K562 (cell line): Measurements from ENCODE around the gene LGR6. TPM values are rescaled to one million over a fixed set of nuclear protein-coding genes. Genes with fewer than 3 reads are reported as not detected.

Experiments
- BHLHE40 ChIP-seq: IDR thresholded peaks from 2 replicates; pipeline ENCODE4 v1.6.1; 2011; ENCODE audit warnings: low read length, improper control_type of control experiment
- BRD4 ChIP-seq: fragments of 200-600 bp; sonication (generic); IDR thresholded peaks from 2 replicates; pipeline ENCODE4 v1.6.1; 2017; ENCODE audit warnings: inconsistent platforms
- CREB3L1 ChIP-seq: fragments of 450-650 bp; IDR thresholded peaks from 2 replicates; pipeline ENCODE4 v1.6.1; 2014; ENCODE audit warnings: low read depth, mild to moderate bottlenecking, moderate library complexity, borderline replicate concordance
- ELF4 ChIP-seq: fragments of 450-650 bp; formaldehyde crosslinking; IDR thresholded peaks from 2 replicates; pipeline ENCODE4 v1.4.0; 2022; ENCODE audit warnings: missing genetic modification characterization
- GABPA ChIP-seq: fragments of 200-800 bp; sonication (Bioruptor generic); conservative IDR thresholded peaks from 2 replicates; pipeline ENCODE4 v1.6.1; 2016; ENCODE audit warnings: low read depth, missing genetic modification characterization, missing compliant biosample characterization
- GATA2 ChIP-seq: sonication (generic); formaldehyde crosslinking; IDR thresholded peaks from 2 replicates; pipeline ENCODE4 v1.4.0; 2020; ENCODE audit warnings: mild to moderate bottlenecking, missing genetic modification reagents
- GATAD2B ChIP-seq: fragments of 450-650 bp; IDR thresholded peaks from 2 replicates; pipeline ENCODE4 v1.6.1; 2017; ENCODE audit warnings: mild to moderate bottlenecking, borderline replicate concordance
- IRF1 ChIP-seq: sonication (generic); formaldehyde crosslinking; IDR thresholded peaks from 2 replicates; pipeline ENCODE4 v1.8.0; 2022; ENCODE audit warnings: missing genetic modification reagents, mild to moderate bottlenecking, borderline replicate concordance
- MTF1 ChIP-seq: fragments of 250-450 bp; sonication (Bioruptor Pico); IDR thresholded peaks from 2 replicates; pipeline ENCODE4 v1.9.0; 2021; ENCODE audit warnings: moderate library complexity, mild to moderate bottlenecking, inconsistent platforms, borderline replicate concordance
- NONO ChIP-seq, 2 experiments: fragments of 200-400 bp in 1 of 2; fragments of 450-650 bp in 1 of 2; formaldehyde crosslinking in 1 of 2; IDR thresholded peaks; 2 replicates each; pipeline ENCODE4 v1.6.1; 2017; ENCODE audit warnings: low read depth in 2 of 2, mild to moderate bottlenecking in 2 of 2, moderate library complexity in 2 of 2, low read length in 1 of 2
- NR4A1 ChIP-seq, 2 experiments: fragments of 250-450 bp in 1 of 2; fragments of 450-650 bp in 1 of 2; sonication (Bioruptor Pico) in 1 of 2; IDR thresholded peaks; 2 replicates each; pipeline versions ENCODE4 v1.4.0 to v1.6.1; 2016 to 2020; ENCODE audit warnings: mild to moderate bottlenecking in 2 of 2, missing compliant biosample characterization in 1 of 2, missing genetic modification characterization in 1 of 2, moderate library complexity in 1 of 2
- PATZ1 ChIP-seq: fragments of 250-450 bp; sonication (Bioruptor Pico); IDR thresholded peaks from 2 replicates; pipeline ENCODE4 v1.5.0; 2020; ENCODE audit warnings: mild to moderate bottlenecking, borderline replicate concordance
- RBFOX2 ChIP-seq: fragments of 200-400 bp; formaldehyde crosslinking; IDR thresholded peaks from 2 replicates; pipeline ENCODE4 v1.6.1; 2017; ENCODE audit warnings: low read depth, mild to moderate bottlenecking, low read length, moderate library complexity
- UBTF ChIP-seq, 2 experiments: IDR thresholded peaks; 2 replicates each; pipeline ENCODE4 v1.6.1; 2012; ENCODE audit warnings: improper control_type of control experiment in 2 of 2, low read depth in 2 of 2, low read length in 2 of 2, borderline replicate concordance in 1 of 2
- ZBTB5 ChIP-seq: fragments of 450-650 bp; IDR thresholded peaks from 2 replicates; pipeline ENCODE4 v1.6.1; 2017; ENCODE audit warnings: antibody characterized with exemption
- ZFX ChIP-seq: sonication (generic); formaldehyde crosslinking; IDR thresholded peaks from 2 replicates; pipeline ENCODE4 v1.8.0; 2022; ENCODE audit warnings: mild to moderate bottlenecking, missing genetic modification reagents, moderate library complexity
- ZNF384 ChIP-seq: IDR thresholded peaks from 2 replicates; pipeline ENCODE4 v1.6.1; 2012; ENCODE audit warnings: low read depth, low read length, improper control_type of control experiment
- ZNF436 ChIP-seq: fragments of 250-450, 450-650 bp; sonication (Bioruptor Pico); formaldehyde crosslinking; IDR thresholded peaks from 2 replicates; pipeline ENCODE4 v1.7.0; 2020; ENCODE audit warnings: mild to moderate bottlenecking
- polyA plus RNA-seq, 8 experiments: library from polyadenylated mRNA; depleted of rRNA in 4 of 8; stranded (reverse) in 5 of 8; unstranded in 3 of 8; fragments of >200 nt; fragmentation: Nextera tagmentation in 2 of 8; fragmentation: Illumina TruSeq in 1 of 8; extraction: Ambion mirVana in 2 of 8; extraction: Trizol in 1 of 8; gene quantifications; 2 replicates each; pipeline versions ENCODE4 v1.2.1 to v1.2.3, GENCODE V29; 2011 to 2014; ENCODE audit warnings: inconsistent platforms in 1 of 8, missing spikeins in 1 of 8
- total RNA-seq, 7 experiments: library from RNA; depleted of rRNA in 6 of 7; stranded (reverse); fragments of >200 nt in 6 of 7; fragmentation: Illumina TruSeq in 2 of 7; extraction: Trizol in 2 of 7; gene quantifications; 2 replicates each; pipeline versions ENCODE4 v1.2.1 to v1.2.3, GENCODE V29; 2011 to 2021; ENCODE audit warnings: low replicate concordance in 1 of 7

The LGR6 gene
- total and polyA plus RNA-seq, 9 of the 15 experiments (the other 6 are each of a cell fraction or from before 2014, with no cell fraction given) = 0.01 to 0.54 (median 0.17) TPM; not detected in 1

- TF ChIP-seq CREB3L1 = 0 out of 2 replicates have a peak, but pooled peaks have one; percentile 38
- no peak for TF ChIP-seq ZNF384
- TF ChIP-seq NONO (IDR thresholded peaks at IDR 0.05; ENCODE audit: low read depth in 2 of 2, low read length in 1 of 2) = peak in 1 of 2 experiments; percentile 75; a peak in 1 of 4 replicates
- TF ChIP-seq ZFX (CRISPR knock-in tag) = peak; percentile 58; the same call in 1 of the 2 replicates
- no peak for TF ChIP-seq MTF1 (CRISPR knock-in tag)
- peak; percentile 67 to 68; a peak in 2 of 4 replicates for TF ChIP-seq UBTF (IDR thresholded peaks at IDR 0.05; ENCODE audit: borderline replicate concordance in 1 of 2, low read depth in 2 of 2, low read length in 2 of 2)
- peak; percentile 26 for TF ChIP-seq GABPA (tag)
- no peak for TF ChIP-seq NR4A1 (CRISPR knock-in tag; IDR thresholded peaks at IDR 0.05)
- no peak for TF ChIP-seq NR4A1 (tag; IDR thresholded peaks at IDR 0.05)
- no peak for TF ChIP-seq IRF1 (CRISPR knock-in tag)
- TF ChIP-seq ZNF436 (CRISPR knock-in tag) = no peak
- TF ChIP-seq GATAD2B = peak; percentile 92
- no peak for TF ChIP-seq GATA2 (CRISPR knock-in tag)
- peak; percentile 69 for TF ChIP-seq RBFOX2
- no peak for TF ChIP-seq ZBTB5
- no peak for TF ChIP-seq ELF4 (CRISPR knock-in tag)
- TF ChIP-seq BHLHE40 = no peak
- TF ChIP-seq PATZ1 (CRISPR knock-in tag) = no peak
- TF ChIP-seq BRD4 = no peak
Observed at GRCh38 chr1:202144402-202145067, 49.1 kb upstream of the LGR6 start, which contains the start of gene ARL8A (continued).
